ENCODE data around the gene EIF4E1B.
"Not testable (repeated sequence)": the region's sequence is repeated elsewhere in the genome, so short reads cannot be mapped to it uniquely, and the experiment has no call there.

DNA sequence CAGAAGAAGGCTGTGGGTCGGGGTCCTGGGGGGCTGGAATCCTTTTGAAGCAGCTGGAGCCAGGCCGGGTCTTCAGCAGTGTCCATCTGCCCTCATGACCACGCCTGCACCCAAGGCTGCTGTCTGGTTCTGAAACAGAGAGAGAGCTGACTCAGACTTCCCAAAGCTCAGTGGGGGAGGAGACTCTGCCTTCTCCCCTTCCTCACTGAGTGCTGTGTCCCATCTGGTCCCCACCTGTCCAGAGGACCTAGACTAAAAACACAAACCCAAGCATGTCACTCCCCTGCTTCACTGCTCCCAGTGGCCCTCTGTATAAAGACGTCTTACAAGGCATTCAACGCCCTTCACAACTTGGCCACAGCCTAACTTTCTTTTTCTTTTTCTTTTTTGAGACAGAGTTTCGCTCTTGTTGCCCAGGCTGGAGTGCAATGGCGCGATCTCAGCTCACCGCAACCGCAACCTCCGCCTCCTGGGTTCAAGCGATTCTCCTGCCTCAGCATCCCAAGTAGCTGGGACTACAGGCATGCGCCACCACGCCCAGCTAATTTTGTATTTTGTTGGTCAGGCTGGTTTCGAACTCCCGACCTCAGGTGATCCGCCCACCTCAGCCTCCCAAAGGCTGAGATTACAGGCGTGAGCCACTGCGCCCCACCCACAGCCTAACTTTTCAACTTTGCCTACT lies 30.6 kb upstream of the EIF4E1B start:
- not testable (repeated sequence) for TF ChIP-seq POLR2A, CTCF (IDR thresholded peaks at IDR 0.05)

Data from tibial nerve (tissue), 3 donors.